Nephron (organoid): ENCODE measurements around the gene VIT.
A peak's percentile ranks its signal among the peaks of the same experiment; 100 is the strongest.

Experiments
- H3K27ac Mint-ChIP-seq, 3 experiments: 2 replicates each; pipeline ENCODE4 v1.8.0; 2020; ENCODE audit warnings: mixed read lengths in 3 of 3, mild to moderate bottlenecking in 2 of 3, moderate library complexity in 1 of 3
- H3K27me3 Mint-ChIP-seq: 2 replicates; pipeline ENCODE4 v1.8.0; 2021; ENCODE audit warnings: low read depth, mild to moderate bottlenecking, moderate library complexity, mixed read lengths
- H3K36me3 Mint-ChIP-seq: 2 replicates; pipeline ENCODE4 v1.8.0; 2020; ENCODE audit warnings: low read depth, mixed read lengths
- H3K4me1 Mint-ChIP-seq: 2 replicates; pipeline ENCODE4 v1.8.0; 2020; ENCODE audit warnings: mixed read lengths
- H3K4me3 Mint-ChIP-seq, 3 experiments: 2 replicates each; pipeline ENCODE4 v1.8.0; 2020; ENCODE audit warnings: mild to moderate bottlenecking in 3 of 3, mixed read lengths in 3 of 3, moderate library complexity in 2 of 3
- H3K9me3 Mint-ChIP-seq: 2 replicates; pipeline ENCODE4 v1.8.0; 2020; ENCODE audit warnings: mixed read lengths
- TF ChIP-seq, protein P1 (sequence below), 3 experiments: fragments of 200-600 bp; sonication (generic); IDR thresholded peaks; one replicate each; pipeline ENCODE4 v1.5.0; 2021; ENCODE audit warnings: antibody characterized with exemption in 3 of 3; ENCODE audit not compliant: unreplicated experiment in 3 of 3

Gene VIT

DNA sequence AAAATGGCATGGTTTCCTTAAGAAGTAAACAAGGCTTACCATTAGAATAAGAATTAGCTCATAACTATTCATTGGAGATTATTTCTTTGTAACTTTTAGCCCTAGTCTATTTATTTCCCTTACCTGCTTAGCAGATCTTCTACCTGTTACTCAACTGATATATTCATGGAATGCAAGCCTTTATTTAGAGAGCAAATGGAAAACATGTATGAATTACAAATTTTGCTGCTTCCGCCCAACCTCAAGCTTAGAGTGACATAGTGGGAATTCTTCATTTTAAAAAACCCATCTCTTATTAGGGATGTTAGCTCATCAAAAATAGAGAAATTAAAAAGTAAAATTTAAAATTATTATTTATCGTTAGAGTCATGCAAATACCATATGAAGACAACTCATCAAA lies 158.9 kb downstream of the VIT start:
- H3K36me3 Mint-ChIP-seq, result peaks cover 40% of the 10 kb centered on the region
- no peak overlapping the region for H3K4me3 Mint-ChIP-seq
- no peaks in the 10 kb centered on the region for H3K4me1 Mint-ChIP-seq
- TF ChIP-seq, protein P1, sequence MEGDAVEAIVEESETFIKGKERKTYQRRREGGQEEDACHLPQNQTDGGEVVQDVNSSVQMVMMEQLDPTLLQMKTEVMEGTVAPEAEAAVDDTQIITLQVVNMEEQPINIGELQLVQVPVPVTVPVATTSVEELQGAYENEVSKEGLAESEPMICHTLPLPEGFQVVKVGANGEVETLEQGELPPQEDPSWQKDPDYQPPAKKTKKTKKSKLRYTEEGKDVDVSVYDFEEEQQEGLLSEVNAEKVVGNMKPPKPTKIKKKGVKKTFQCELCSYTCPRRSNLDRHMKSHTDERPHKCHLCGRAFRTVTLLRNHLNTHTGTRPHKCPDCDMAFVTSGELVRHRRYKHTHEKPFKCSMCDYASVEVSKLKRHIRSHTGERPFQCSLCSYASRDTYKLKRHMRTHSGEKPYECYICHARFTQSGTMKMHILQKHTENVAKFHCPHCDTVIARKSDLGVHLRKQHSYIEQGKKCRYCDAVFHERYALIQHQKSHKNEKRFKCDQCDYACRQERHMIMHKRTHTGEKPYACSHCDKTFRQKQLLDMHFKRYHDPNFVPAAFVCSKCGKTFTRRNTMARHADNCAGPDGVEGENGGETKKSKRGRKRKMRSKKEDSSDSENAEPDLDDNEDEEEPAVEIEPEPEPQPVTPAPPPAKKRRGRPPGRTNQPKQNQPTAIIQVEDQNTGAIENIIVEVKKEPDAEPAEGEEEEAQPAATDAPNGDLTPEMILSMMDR (IDR thresholded peaks at IDR 0.05; ENCODE audit: unreplicated experiment in 3 of 3), result no peak
- H3K9me3 Mint-ChIP-seq, result no peaks in the 10 kb centered on the region
- H3K27ac Mint-ChIP-seq, result no peak overlapping the region
- H3K27me3 Mint-ChIP-seq, result no peaks in the 10 kb centered on the region

DNA sequence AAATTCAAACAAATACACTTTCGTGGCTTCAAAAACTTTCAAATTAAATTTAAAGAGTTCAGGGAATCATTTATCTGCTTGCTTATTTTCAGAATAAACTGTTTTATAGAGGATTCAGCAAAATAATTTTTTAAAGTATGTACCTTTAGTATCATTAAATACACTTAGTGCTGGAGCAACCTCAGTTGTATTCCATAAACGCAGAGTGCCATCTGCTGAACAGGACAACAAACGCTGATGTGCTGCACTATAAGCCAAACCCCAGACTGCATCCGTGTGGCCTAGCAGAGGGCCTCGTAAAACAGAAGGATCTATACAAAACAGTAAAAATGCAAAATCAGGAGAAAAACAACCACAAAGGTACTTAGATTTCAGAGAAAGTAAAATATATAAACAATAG lies 161.2 kb downstream of the VIT start:
- Mint-ChIP-seq H3K36me3 (peaks cover 42% of the 10 kb centered on the region), H3K4me3 (no peak overlapping the region), H3K27me3 (no peaks in the 10 kb centered on the region), H3K9me3 (no peaks in the 10 kb centered on the region), H3K27ac (no peak overlapping the region), H3K4me1 (no peaks in the 10 kb centered on the region)
- TF ChIP-seq, protein P1 (IDR thresholded peaks at IDR 0.05; ENCODE audit: unreplicated experiment in 3 of 3), result no peak

DNA sequence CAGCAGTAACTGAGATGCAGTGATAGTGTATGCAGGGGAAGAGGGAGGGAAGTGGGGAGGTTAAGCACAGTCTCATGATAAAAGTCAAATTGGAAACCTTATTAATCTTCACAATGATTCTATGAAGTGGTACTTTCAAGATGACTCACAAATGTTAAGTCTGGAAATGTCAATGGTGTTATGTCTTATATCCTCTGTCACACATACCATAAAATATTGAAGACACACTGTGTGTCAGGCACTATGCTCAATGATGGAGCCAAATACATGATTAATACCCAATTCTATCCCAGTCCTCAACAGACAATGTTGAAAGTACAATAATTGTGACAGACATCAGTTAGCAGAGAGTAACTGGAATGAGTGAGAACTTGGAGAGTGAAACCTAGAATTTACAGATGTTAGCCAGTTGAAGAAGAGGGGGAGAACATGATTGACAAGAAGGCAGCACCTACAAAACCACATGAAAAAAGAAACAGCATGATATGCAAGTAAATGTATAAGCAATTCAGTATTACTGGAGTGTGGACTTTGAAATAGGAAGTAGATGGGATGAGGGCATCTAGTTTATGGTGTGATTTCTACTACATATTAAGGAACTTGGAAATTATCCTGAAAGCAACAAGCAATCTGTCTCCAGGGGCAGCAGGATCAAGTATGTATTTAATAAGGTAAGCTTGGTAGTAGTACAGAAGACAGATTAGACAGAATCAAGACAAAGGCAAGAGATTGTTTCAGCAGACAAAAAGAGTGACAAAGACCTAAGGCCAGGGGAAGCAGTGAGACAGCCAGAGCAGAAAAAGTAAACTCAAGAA lies 162.3 kb downstream of the VIT start:
- H3K9me3 Mint-ChIP-seq, result no peaks in the 10 kb centered on the region
- H3K4me1 Mint-ChIP-seq, result no peaks in the 10 kb centered on the region

DNA sequence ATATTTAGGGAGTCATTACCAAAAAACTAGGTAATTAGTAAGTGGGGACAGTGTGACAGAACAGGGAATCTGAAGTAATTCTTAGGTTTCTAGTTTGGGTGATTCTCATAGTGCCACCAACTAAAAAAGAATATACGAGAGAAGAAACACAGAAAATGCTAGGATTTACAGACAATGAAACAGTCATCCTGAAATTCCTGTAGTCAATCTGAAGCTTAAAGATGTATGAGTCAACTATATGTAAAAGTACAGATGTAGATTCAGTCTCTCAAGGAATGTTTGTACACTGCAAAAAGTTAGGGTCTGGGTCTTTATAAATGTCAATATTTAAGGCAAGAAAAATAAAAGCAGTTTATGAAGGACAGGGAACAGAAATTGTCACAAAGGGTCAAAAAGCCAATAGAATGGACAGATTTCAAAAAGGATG lies 162.9 kb downstream of the VIT start:
- Mint-ChIP-seq H3K9me3 (no peaks in the 10 kb centered on the region), H3K27me3 (no peaks in the 10 kb centered on the region), H3K4me1 (no peaks in the 10 kb centered on the region), H3K36me3 (peaks cover 53% of the 10 kb centered on the region), H3K27ac (peak overlapping the region; percentile 49 to 89 (median 81)), H3K4me3 (no peak overlapping the region)
- TF ChIP-seq, protein P1 (IDR thresholded peaks at IDR 0.05; ENCODE audit: unreplicated experiment in 3 of 3), result no peak

More for the DNA sequence above, 162.3 kb downstream of the VIT start:
- Mint-ChIP-seq H3K27ac (peak overlapping the region; percentile 49 to 89 (median 81)), H3K4me3 (no peak overlapping the region), H3K27me3 (no peaks in the 10 kb centered on the region), H3K36me3 (peaks cover 47% of the 10 kb centered on the region)
- TF ChIP-seq, protein P1 (IDR thresholded peaks at IDR 0.05; ENCODE audit: unreplicated experiment in 3 of 3), result no peak

DNA sequence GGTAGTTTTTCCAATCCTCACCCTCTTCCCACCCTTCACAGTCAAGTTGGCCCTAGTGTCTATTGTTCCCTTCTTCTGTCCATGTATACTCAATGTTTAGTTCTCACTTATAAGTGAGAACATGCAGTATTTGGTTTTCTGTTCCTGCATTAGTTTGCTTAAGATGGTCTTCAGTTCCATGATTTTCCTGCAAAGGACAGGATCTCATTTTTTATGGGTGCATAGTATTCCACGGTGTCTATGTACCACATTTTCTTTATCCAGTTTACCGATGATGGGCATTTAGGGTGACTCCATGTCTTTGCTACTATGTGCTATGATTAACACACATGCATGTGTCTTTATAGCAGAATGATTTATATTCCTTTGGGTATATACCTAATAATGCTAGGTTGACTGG lies 165.4 kb downstream of the VIT start:
- TF ChIP-seq, protein P1 (IDR thresholded peaks at IDR 0.05; ENCODE audit: unreplicated experiment in 3 of 3), result no peak
- H3K4me3 Mint-ChIP-seq, result no peak overlapping the region
- H3K27ac Mint-ChIP-seq, result no peak overlapping the region
- H3K36me3 Mint-ChIP-seq, result peaks cover 69% of the 10 kb centered on the region
- H3K9me3 Mint-ChIP-seq, result no peaks in the 10 kb centered on the region
- no peaks in the 10 kb centered on the region for H3K4me1 Mint-ChIP-seq
- H3K27me3 Mint-ChIP-seq, result no peaks in the 10 kb centered on the region
